MM.1S (cell line): ENCODE measurements around the gene RABGAP1L.

Experiments used
- EZH2 ChIP-seq: fragments of 300-600 bp; sonication (generic); optimal IDR thresholded peaks from 2 replicates; pipeline ENCODE3; 2017; ENCODE audit warnings: low read depth, mild to moderate bottlenecking, antibody characterized with exemption, low read length, mixed read lengths
- EZH2phosphoT487 ChIP-seq: fragments of 300-600 bp; sonication (generic); IDR thresholded peaks from 2 replicates; pipeline ENCODE4 v1.6.1; 2018; ENCODE audit warnings: antibody characterized with exemption, low read length
- TF ChIP-seq, protein P1 (sequence below): fragments of 300-600 bp; sonication (generic); IDR thresholded peaks from 2 replicates; pipeline ENCODE4 v1.5.1; 2016; ENCODE audit warnings: antibody characterized with exemption, low read length, mixed read lengths

DNA sequence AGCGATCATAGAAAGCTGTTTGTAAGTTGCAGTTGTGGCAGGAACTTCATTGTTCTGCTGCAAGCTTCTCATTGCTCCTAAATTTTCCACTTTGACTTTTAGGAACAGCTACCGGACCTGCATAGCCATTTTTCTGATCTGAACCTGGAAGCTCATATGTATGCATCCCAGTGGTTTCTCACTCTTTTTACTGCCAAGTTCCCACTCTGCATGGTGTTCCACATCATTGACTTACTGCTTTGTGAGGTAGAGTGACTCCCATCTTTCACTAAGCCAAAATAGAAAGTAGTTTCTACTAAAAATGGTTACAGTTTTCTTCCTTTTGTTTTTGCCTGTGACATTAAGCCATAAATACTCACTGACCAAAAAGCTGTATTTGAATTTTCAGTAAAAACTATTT is 542.7 kb downstream of the RABGAP1L start:
- TF ChIP-seq EZH2 (no peak), EZH2phosphoT487 (no peak)
- TF ChIP-seq, protein P1, sequence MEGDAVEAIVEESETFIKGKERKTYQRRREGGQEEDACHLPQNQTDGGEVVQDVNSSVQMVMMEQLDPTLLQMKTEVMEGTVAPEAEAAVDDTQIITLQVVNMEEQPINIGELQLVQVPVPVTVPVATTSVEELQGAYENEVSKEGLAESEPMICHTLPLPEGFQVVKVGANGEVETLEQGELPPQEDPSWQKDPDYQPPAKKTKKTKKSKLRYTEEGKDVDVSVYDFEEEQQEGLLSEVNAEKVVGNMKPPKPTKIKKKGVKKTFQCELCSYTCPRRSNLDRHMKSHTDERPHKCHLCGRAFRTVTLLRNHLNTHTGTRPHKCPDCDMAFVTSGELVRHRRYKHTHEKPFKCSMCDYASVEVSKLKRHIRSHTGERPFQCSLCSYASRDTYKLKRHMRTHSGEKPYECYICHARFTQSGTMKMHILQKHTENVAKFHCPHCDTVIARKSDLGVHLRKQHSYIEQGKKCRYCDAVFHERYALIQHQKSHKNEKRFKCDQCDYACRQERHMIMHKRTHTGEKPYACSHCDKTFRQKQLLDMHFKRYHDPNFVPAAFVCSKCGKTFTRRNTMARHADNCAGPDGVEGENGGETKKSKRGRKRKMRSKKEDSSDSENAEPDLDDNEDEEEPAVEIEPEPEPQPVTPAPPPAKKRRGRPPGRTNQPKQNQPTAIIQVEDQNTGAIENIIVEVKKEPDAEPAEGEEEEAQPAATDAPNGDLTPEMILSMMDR: no peak
